Ishikawa (cell line): ENCODE measurements around the gene REC8.

Experiments
- CEBPB ChIP-seq: IDR thresholded peaks from 2 replicates; pipeline ENCODE4 v1.6.1; 2012
- CREB1 ChIP-seq: IDR thresholded peaks from 2 replicates; pipeline ENCODE4 v1.6.1; 2012; ENCODE audit warnings: low read depth
- EGR1 ChIP-seq: IDR thresholded peaks from 2 replicates; pipeline ENCODE4 v1.6.1; 2012
- EP300 ChIP-seq: IDR thresholded peaks from 2 replicates; pipeline ENCODE4 v1.6.1; 2012; ENCODE audit warnings: borderline replicate concordance
- FOXM1 ChIP-seq: IDR thresholded peaks from 2 replicates; pipeline ENCODE4 v1.6.1; 2012; ENCODE audit warnings: low read depth, borderline replicate concordance
- MAX ChIP-seq: IDR thresholded peaks from 2 replicates; pipeline ENCODE4 v1.6.1; 2012
- NFIC ChIP-seq: IDR thresholded peaks from 2 replicates; pipeline ENCODE4 v1.6.1; 2012
- RAD21 ChIP-seq: IDR thresholded peaks from 2 replicates; pipeline ENCODE4 v1.6.1; 2012; ENCODE audit warnings: low read depth
- REST ChIP-seq: IDR thresholded peaks from 2 replicates; pipeline ENCODE4 v1.6.1; 2012; ENCODE audit warnings: low read depth, mild to moderate bottlenecking
- TAF1 ChIP-seq: IDR thresholded peaks from 2 replicates; pipeline ENCODE4 v1.6.1; 2012; ENCODE audit warnings: low read depth, mild to moderate bottlenecking
- TCF12 ChIP-seq: IDR thresholded peaks from 2 replicates; pipeline ENCODE4 v1.6.1; 2012; ENCODE audit warnings: low read depth
- TEAD4 ChIP-seq: IDR thresholded peaks from 2 replicates; pipeline ENCODE4 v1.6.1; 2012
- USF1 ChIP-seq: IDR thresholded peaks from 2 replicates; pipeline ENCODE4 v1.6.1; 2012
- YY1 ChIP-seq: IDR thresholded peaks from 2 replicates; pipeline ENCODE4 v1.6.1; 2012; ENCODE audit warnings: low read depth
- ZBTB7A ChIP-seq: IDR thresholded peaks from 2 replicates; pipeline ENCODE4 v1.6.1; 2012; ENCODE audit warnings: low read depth

Gene REC8

GRCh38 chr14:24155100-24155499 lies 16.8 kb upstream of the REC8 start:
- TF ChIP-seq YY1 (no peak), NFIC (no peak), EGR1 (no peak), RAD21 (no peak), CEBPB (no peak), USF1 (no peak), FOXM1 (no peak), EP300 (no peak), TCF12 (no peak), REST (no peak)

- no peak for TF ChIP-seq EP300
- TF ChIP-seq REST, result no peak
- TF ChIP-seq YY1, result no peak
- TF ChIP-seq USF1, result no peak
- TF ChIP-seq RAD21, result no peak
- TF ChIP-seq MAX, result no peak
- TF ChIP-seq NFIC, result no peak
- no peak for TF ChIP-seq TAF1
- TF ChIP-seq FOXM1, result no peak
- no peak for TF ChIP-seq CREB1
- no peak for TF ChIP-seq TEAD4
- no peak for TF ChIP-seq CEBPB
- TF ChIP-seq TCF12, result no peak
- no peak for TF ChIP-seq EGR1
- no peak for TF ChIP-seq ZBTB7A
These were observed 15.0 kb upstream of the REC8 start for GRCh38 chr14:24156840-24157239.

- TF ChIP-seq TEAD4 (no peak), EP300 (no peak), CEBPB (no peak)
These were observed 14.5 kb upstream of the REC8 start for GRCh38 chr14:24157331-24157730.

GRCh38 chr14:24159777-24160498 lies 11.9 kb upstream of the REC8 start:
- TF ChIP-seq CEBPB, result no peak
- no peak for TF ChIP-seq NFIC
- no peak for TF ChIP-seq TCF12
- TF ChIP-seq RAD21, result no peak
- no peak for TF ChIP-seq EGR1
- no peak for TF ChIP-seq TEAD4
- no peak for TF ChIP-seq TAF1

- no peak for TF ChIP-seq EGR1
- TF ChIP-seq USF1, result no peak
- no peak for TF ChIP-seq MAX
These were observed 11.4 kb upstream of the REC8 start for GRCh38 chr14:24160499-24160849.
